DOHH2 (cell line): Measurements from ENCODE around the gene SMARCB1.

Experiments used
- EZH2phosphoT487 ChIP-seq: fragments of 200-600 bp; sonication (generic); IDR thresholded peaks from 2 replicates; pipeline ENCODE4 v1.6.1; 2017; ENCODE audit warnings: borderline replicate concordance, mild to moderate bottlenecking, antibody characterized with exemption, low read length, moderate library complexity, mixed read lengths
- TF ChIP-seq, protein P1 (sequence below): fragments of 200-600 bp; sonication (generic); IDR thresholded peaks from one replicate; pipeline ENCODE4 v1.5.1; 2014; ENCODE audit warnings: antibody characterized with exemption, mild to moderate bottlenecking, low read depth, low read length; ENCODE audit not compliant: poor library complexity, severe bottlenecking

DNA sequence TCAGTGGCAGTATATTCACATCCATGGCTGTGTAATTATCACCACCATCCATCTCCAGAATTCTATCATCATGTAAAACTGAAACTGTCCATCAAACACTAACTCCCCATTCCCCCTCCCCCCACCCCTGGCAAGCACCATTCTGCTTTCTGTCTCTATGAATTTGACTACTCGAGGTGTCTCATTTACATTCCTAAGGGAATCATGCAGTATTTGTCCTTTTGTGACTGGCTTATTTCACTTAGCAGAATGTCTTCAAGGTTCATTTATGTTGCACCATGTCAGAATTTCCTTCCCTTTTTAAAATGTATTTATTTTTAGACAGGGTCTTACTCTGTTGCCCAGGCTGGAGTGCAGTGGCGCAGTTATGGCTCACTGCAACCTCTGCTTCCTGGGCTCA is 31.8 kb downstream of the SMARCB1 start:
- TF ChIP-seq, protein P1, sequence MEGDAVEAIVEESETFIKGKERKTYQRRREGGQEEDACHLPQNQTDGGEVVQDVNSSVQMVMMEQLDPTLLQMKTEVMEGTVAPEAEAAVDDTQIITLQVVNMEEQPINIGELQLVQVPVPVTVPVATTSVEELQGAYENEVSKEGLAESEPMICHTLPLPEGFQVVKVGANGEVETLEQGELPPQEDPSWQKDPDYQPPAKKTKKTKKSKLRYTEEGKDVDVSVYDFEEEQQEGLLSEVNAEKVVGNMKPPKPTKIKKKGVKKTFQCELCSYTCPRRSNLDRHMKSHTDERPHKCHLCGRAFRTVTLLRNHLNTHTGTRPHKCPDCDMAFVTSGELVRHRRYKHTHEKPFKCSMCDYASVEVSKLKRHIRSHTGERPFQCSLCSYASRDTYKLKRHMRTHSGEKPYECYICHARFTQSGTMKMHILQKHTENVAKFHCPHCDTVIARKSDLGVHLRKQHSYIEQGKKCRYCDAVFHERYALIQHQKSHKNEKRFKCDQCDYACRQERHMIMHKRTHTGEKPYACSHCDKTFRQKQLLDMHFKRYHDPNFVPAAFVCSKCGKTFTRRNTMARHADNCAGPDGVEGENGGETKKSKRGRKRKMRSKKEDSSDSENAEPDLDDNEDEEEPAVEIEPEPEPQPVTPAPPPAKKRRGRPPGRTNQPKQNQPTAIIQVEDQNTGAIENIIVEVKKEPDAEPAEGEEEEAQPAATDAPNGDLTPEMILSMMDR: no peak
- no peak for TF ChIP-seq EZH2phosphoT487
